Heart right ventricle (tissue), 16 donors: ENCODE measurements around the gene PAIP2. TPM values are rescaled to one million over a fixed set of nuclear protein-coding genes. Genes with fewer than 3 reads are reported as not detected.
"Not testable (repeated sequence)": the region's sequence is repeated elsewhere in the genome, so short reads cannot be mapped to it uniquely, and the experiment has no call there.

ENCODE experiments used
- ATAC-seq, 8 donors: fragments of 200-7000 bp; cut with Tn5 transposase; one replicate each; pipeline ENCODE4 v1.9.1; 2020; ENCODE audit warnings: mild to moderate bottlenecking in 8 of 8, moderate library complexity in 8 of 8, moderate number of reproducible peaks in 1 of 8
- DNase-seq, 2 donors: peaks; one replicate each; pipeline ENCODE4 v3.0.0-alpha.2; 2020
- H3K27ac ChIP-seq, 10 donors: fragments of 200-600 bp; sonication (generic) in 2 of 10; one replicate each; pipeline versions ENCODE4 v1.5.0 to v1.8.0; 2020 to 2022; ENCODE audit warnings: mild to moderate bottlenecking in 3 of 10
- H3K27me3 ChIP-seq, 7 donors: fragments of 200-600 bp; one replicate each; pipeline ENCODE4 v1.8.0; 2021 to 2022; ENCODE audit warnings: mild to moderate bottlenecking in 2 of 7
- H3K36me3 ChIP-seq, 9 donors: fragments of 200-600 bp; sonication (generic) in 1 of 9; one replicate each; pipeline versions ENCODE4 v1.5.0 to v1.8.0; 2020 to 2022; ENCODE audit warnings: mild to moderate bottlenecking in 2 of 9
- H3K4me1 ChIP-seq, 9 donors: fragments of 200-600 bp; sonication (generic) in 1 of 9; one replicate each; pipeline versions ENCODE4 v1.5.0 to v1.8.0; 2020 to 2022; ENCODE audit warnings: mild to moderate bottlenecking in 4 of 9
- H3K4me3 ChIP-seq, 10 donors: fragments of 200-600 bp; sonication (generic) in 2 of 10; one replicate each; pipeline versions ENCODE4 v1.5.0 to v1.8.0; 2020 to 2022; ENCODE audit warnings: mild to moderate bottlenecking in 7 of 10, moderate library complexity in 2 of 10
- H3K9me3 ChIP-seq, 11 donors: fragments of 200-600 bp in 10 of 11; sonication (generic) in 2 of 11; one replicate each; pipeline versions ENCODE4 v1.5.0 to v1.8.0; 2013 to 2022; ENCODE audit warnings: mild to moderate bottlenecking in 2 of 11, control low read depth in 1 of 11, moderate library complexity in 1 of 11
- CTCF ChIP-seq, 9 donors: fragments of 200-600 bp; sonication (generic) in 2 of 9; IDR thresholded peaks; one replicate each; pipeline versions ENCODE4 v1.5.0 to v1.8.0; 2021 to 2022; ENCODE audit warnings: antibody characterized with exemption in 9 of 9, mild to moderate bottlenecking in 5 of 9, moderate library complexity in 1 of 9
- WGBS, 2 donors: extraction: QIAGEN DNeasy Blood & Tissue Kit; methylation state at CpG; one replicate each; pipeline ENCODE4 v1.1.7; 2013; ENCODE audit warnings: inconsistent platforms in 1 of 2; 5-methylcytosine and 5-hydroxymethylcytosine counted together
- intact Hi-C, 10 donors: fragments of 100-400 bp; cut with DNase I; formaldehyde crosslinking; loops; one replicate each; pipeline versions ENCODE4 v1.11.1 to v1.14.2; 2022
- polyA plus RNA-seq, 2 donors: library from polyadenylated mRNA; stranded (reverse); fragments of 200-250 nt; gene quantifications; one replicate each; pipeline ENCODE4 v1.2.3, GENCODE V29; 2013
- total RNA-seq, 10 donors: library from RNA; stranded (reverse); fragmentation: NEBNext Ultra II Directional in 3 of 10; extraction: Animal tissue kit (Norgen Biotek cat#: 25700) in 3 of 10; gene quantifications; one replicate each; pipeline versions ENCODE4 v1.2.1 to v1.2.4, GENCODE V29; 2021 to 2023
- donor health status: Arrhythmogenic right ventricular cardiomyopathy.
- donor health status: ischemic (EF 13 %, LVEDD 7.1; RV severe dilation, severe dysfunction).
- donor health status: healthy with polysubstance abuse.
- donor health status: DM: no; HTN: yes; CAD: no.
- donor health status: DM: no; HTN: no; CAD: no.
- donor health status: ischemic (EF 25% LVEDD 6.9; RV normal size, moderate dysfunction).
- donor health status: ischemic (EF 25% LVEDD 5.7; RV mildly dilated, moderate dysfunction).
- donor health status: healthy.
- donor health status: DM: yes; HTN: yes; CAD: no.
- donor health status: Ischemic cardiomyopathy.
- donor health status: ischemic (EF 35%, LVEDD 5.7; RV mildly dilated, moderate dysfunction).
- donor health status: nonischemic (EF 11% LVEDD 7.7; RV severe dilation, severe dysfunction).
- donor health status: DM: yes; HTN: yes; CAD: no.
- donor health status: PGD.
- donor health status: ischemic (EF 29% LVEDD 5.4; RV normal size, mild dysfunction).
- donor health status: nonischemic (EF 23%, LVEDD 6.1; RV moderate dilation, normal function).

PAIP2 gene
- total and polyA plus RNA-seq, 12 donors: 43.8 to 173 (median 137) TPM

- peaks cover 0 to 43% (median 27%) of the 10 kb centered on the region in 9 donors for H3K4me1 ChIP-seq
- TF ChIP-seq CTCF (IDR thresholded peaks at IDR 0.05): no peak
- H3K4me3 ChIP-seq: no peak overlapping the region
- H3K36me3 ChIP-seq: no peaks in the 10 kb centered on the region
- no peaks in the 10 kb centered on the region for H3K9me3 ChIP-seq
- DNase-seq (no peak), ATAC-seq (no peak)
- intact Hi-C loops: no loop called here
- H3K27me3 ChIP-seq: no peaks in the 10 kb centered on the region
- H3K27ac ChIP-seq: peak overlapping the region in 5 of 10 donors; percentile 72 to 86 (median 78)
- 86 to 90% methylated on average over 7 of the region's 7 CpGs for WGBS, 2 donors
Observed at GRCh38 chr5:139383993-139384590, 42.4 kb downstream of the PAIP2 start.

- intact Hi-C loops: no loop called here
- no peaks in the 10 kb centered on the region for H3K9me3 ChIP-seq
- ATAC-seq (peak in 1 of 8 donors; percentile 8), DNase-seq (no peak)
- H3K27me3 ChIP-seq: no peaks in the 10 kb centered on the region
- H3K27ac ChIP-seq: peak overlapping the region; percentile 46 to 86 (median 74)
- H3K4me3 ChIP-seq: peak overlapping the region in 8 of 10 donors; percentile 25 to 55 (median 46)
- H3K36me3 ChIP-seq: peaks cover 0 to 3% (median 0%) of the 10 kb centered on the region in 9 donors
- TF ChIP-seq CTCF (IDR thresholded peaks at IDR 0.05): no peak
- 78 to 87% methylated on average over 9 of the region's 9 CpGs for WGBS, 2 donors
- H3K4me1 ChIP-seq: peaks cover 0 to 45% (median 33%) of the 10 kb centered on the region in 9 donors
Observed at GRCh38 chr5:139384591-139385051, 43.0 kb downstream of the PAIP2 start.

GRCh38 chr5:139385061-139386049 is 43.7 kb downstream of the PAIP2 start:
- Histone ChIP-seq H3K4me3 (peak overlapping the region in 9 of 10 donors; percentile 25 to 55 (median 42)), H3K27ac (peak overlapping the region; percentile 46 to 86 (median 74)), H3K9me3 (no peaks in the 10 kb centered on the region), H3K4me1 (peaks cover 0 to 48% (median 35%) of the 10 kb centered on the region in 9 donors), H3K27me3 (no peaks in the 10 kb centered on the region), H3K36me3 (peaks cover 0 to 9% (median 0%) of the 10 kb centered on the region in 9 donors)
- no peak for DNase-seq
- peak in 8 of 9 donors; percentile 18 to 60 (median 38) for TF ChIP-seq CTCF (IDR thresholded peaks at IDR 0.05)
- peak in 5 of 8 donors; percentile 35 to 60 (median 48) for ATAC-seq
- intact Hi-C loops: no loop called here
- WGBS, 2 donors: 39 to 48% methylated on average over 8 of the region's 8 CpGs

- Histone ChIP-seq H3K36me3 (peaks cover 0 to 9% (median 0%) of the 10 kb centered on the region in 9 donors), H3K27me3 (no peaks in the 10 kb centered on the region), H3K27ac (peak overlapping the region in 1 of 10 donors; percentile 72), H3K9me3 (no peaks in the 10 kb centered on the region), H3K4me3 (no peak overlapping the region), H3K4me1 (peaks cover 0 to 55% (median 42%) of the 10 kb centered on the region in 9 donors)
- no peak for TF ChIP-seq CTCF (IDR thresholded peaks at IDR 0.05)
- 85 to 92% methylated on average over 5 of the region's 5 CpGs for WGBS, 2 donors
- intact Hi-C loops: no loop called here
- DNase-seq (no peak), ATAC-seq (no peak)
Observed at GRCh38 chr5:139386050-139386438, 44.4 kb downstream of the PAIP2 start.

- H3K9me3 ChIP-seq, H3K27me3 ChIP-seq, ATAC-seq, H3K27ac ChIP-seq, H3K4me3 ChIP-seq, intact Hi-C loops, DNase-seq, H3K36me3 ChIP-seq: not testable (repeated sequence)
- peaks cover 3 to 64% (median 51%) of the 10 kb centered on the region in 9 donors for H3K4me1 ChIP-seq
- WGBS, 2 donors: 92 to 98% methylated on average over 9 to 10 of the region's 10 CpGs
Observed at GRCh38 chr5:139386956-139387355, 45.3 kb downstream of the PAIP2 start.
